ENCODE data around the gene ANXA4. TPM values are rescaled to one million over a fixed set of nuclear protein-coding genes. Genes with fewer than 3 reads are reported as not detected.
A peak's percentile ranks its signal among the peaks of the same experiment; 100 is the strongest.

ANXA4 gene
- total and polyA plus RNA-seq, 2 experiments from 2014 or later: 6.7 to 11.5 TPM

DNA sequence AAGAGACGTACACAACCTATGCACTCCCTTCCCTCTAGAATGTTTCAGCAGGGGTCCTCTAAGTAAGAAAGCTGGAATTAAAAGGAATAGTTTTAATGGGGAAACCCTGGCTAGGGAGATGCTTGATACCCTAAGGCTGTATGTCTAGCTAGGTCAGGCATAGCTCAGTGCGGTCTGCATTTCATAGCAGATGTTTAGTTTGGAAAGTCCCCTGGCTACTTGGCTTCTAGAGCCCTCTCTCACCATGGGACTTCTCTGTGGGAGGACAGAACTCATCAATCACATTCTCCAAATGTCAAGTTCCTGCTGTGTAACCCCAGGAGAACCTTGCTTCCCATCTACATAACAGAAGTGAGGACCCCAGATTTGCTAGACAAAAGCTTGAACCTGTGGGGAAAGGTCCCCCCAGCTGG is 24.1 kb upstream of the ANXA4 start:
- H3K27ac Mint-ChIP-seq: peak overlapping the region; percentile 84; the same call in 1 of the 2 replicates
- TF ChIP-seq NANOG (IDR thresholded peaks at IDR 0.05; ENCODE audit: borderline replicate concordance) (peak; percentile 61; the same call in 1 of the 2 replicates), JUNB (IDR thresholded peaks at IDR 0.05; ENCODE audit: unreplicated experiment) (no peak), STAT1 (IDR thresholded peaks at IDR 0.05; ENCODE audit: unreplicated experiment) (no peak), ZNF114 (CRISPR knock-in tag; IDR thresholded peaks at IDR 0.05) (0 out of 2 replicates have a peak, but pooled peaks have one; percentile 57)
- TF ChIP-seq, protein P1, sequence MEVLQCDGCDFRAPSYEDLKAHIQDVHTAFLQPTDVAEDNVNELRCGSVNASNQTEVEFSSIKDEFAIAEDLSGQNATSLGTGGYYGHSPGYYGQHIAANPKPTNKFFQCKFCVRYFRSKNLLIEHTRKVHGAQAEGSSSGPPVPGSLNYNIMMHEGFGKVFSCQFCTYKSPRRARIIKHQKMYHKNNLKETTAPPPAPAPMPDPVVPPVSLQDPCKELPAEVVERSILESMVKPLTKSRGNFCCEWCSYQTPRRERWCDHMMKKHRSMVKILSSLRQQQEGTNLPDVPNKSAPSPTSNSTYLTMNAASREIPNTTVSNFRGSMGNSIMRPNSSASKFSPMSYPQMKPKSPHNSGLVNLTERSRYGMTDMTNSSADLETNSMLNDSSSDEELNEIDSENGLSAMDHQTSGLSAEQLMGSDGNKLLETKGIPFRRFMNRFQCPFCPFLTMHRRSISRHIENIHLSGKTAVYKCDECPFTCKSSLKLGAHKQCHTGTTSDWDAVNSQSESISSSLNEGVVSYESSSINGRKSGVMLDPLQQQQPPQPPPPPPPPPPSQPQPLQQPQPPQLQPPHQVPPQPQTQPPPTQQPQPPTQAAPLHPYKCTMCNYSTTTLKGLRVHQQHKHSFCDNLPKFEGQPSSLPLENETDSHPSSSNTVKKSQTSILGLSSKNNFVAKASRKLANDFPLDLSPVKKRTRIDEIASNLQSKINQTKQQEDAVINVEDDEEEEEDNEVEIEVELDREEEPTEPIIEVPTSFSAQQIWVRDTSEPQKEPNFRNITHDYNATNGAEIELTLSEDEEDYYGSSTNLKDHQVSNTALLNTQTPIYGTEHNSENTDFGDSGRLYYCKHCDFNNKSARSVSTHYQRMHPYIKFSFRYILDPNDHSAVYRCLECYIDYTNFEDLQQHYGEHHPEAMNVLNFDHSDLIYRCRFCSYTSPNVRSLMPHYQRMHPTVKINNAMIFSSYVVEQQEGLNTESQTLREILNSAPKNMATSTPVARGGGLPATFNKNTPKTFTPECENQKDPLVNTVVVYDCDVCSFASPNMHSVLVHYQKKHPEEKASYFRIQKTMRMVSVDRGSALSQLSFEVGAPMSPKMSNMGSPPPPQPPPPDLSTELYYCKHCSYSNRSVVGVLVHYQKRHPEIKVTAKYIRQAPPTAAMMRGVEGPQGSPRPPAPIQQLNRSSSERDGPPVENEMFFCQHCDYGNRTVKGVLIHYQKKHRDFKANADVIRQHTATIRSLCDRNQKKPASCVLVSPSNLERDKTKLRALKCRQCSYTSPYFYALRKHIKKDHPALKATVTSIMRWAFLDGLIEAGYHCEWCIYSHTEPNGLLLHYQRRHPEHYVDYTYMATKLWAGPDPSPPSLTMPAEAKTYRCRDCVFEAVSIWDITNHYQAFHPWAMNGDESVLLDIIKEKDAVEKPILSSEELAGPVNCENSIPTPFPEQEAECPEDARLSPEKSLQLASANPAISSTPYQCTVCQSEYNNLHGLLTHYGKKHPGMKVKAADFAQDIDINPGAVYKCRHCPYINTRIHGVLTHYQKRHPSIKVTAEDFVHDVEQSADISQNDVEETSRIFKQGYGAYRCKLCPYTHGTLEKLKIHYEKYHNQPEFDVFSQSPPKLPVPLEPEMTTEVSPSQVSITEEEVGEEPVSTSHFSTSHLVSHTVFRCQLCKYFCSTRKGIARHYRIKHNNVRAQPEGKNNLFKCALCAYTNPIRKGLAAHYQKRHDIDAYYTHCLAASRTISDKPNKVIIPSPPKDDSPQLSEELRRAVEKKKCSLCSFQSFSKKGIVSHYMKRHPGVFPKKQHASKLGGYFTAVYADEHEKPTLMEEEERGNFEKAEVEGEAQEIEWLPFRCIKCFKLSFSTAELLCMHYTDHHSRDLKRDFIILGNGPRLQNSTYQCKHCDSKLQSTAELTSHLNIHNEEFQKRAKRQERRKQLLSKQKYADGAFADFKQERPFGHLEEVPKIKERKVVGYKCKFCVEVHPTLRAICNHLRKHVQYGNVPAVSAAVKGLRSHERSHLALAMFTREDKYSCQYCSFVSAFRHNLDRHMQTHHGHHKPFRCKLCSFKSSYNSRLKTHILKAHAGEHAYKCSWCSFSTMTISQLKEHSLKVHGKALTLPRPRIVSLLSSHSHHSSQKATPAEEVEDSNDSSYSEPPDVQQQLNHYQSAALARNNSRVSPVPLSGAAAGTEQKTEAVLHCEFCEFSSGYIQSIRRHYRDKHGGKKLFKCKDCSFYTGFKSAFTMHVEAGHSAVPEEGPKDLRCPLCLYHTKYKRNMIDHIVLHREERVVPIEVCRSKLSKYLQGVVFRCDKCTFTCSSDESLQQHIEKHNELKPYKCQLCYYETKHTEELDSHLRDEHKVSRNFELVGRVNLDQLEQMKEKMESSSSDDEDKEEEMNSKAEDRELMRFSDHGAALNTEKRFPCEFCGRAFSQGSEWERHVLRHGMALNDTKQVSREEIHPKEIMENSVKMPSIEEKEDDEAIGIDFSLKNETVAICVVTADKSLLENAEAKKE (CRISPR knock-in tag; IDR thresholded peaks at IDR 0.05): peak; percentile 96
- TF ChIP-seq, protein P2, sequence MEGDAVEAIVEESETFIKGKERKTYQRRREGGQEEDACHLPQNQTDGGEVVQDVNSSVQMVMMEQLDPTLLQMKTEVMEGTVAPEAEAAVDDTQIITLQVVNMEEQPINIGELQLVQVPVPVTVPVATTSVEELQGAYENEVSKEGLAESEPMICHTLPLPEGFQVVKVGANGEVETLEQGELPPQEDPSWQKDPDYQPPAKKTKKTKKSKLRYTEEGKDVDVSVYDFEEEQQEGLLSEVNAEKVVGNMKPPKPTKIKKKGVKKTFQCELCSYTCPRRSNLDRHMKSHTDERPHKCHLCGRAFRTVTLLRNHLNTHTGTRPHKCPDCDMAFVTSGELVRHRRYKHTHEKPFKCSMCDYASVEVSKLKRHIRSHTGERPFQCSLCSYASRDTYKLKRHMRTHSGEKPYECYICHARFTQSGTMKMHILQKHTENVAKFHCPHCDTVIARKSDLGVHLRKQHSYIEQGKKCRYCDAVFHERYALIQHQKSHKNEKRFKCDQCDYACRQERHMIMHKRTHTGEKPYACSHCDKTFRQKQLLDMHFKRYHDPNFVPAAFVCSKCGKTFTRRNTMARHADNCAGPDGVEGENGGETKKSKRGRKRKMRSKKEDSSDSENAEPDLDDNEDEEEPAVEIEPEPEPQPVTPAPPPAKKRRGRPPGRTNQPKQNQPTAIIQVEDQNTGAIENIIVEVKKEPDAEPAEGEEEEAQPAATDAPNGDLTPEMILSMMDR (conservative IDR thresholded peaks at IDR 0.05; ENCODE audit: low read depth in 2 of 2): no peak
- Histone ChIP-seq H2AFZ (no peak overlapping the region), H3K9me2 (ENCODE audit: insufficient read depth) (peaks cover 5% of the 10 kb centered on the region; the same call in 1 of the 2 replicates), H3K4me2 (peak overlapping the region; percentile 60), H3K27me3 (ENCODE audit: insufficient read depth) (no peaks in the 10 kb centered on the region), H3K4me1 (ENCODE audit: insufficient read depth) (peaks cover 38% of the 10 kb centered on the region), H3K36me3 (ENCODE audit: insufficient read depth) (no peaks in the 10 kb centered on the region), H3F3A (replicated peaks; ENCODE audit: low read depth) (peaks cover 6% of the 10 kb centered on the region; the same call in 1 of the 2 replicates), H4K20me1 (replicated peaks; ENCODE audit: insufficient read depth) (no peaks in the 10 kb centered on the region), H3K27ac (ENCODE audit: low read depth) (peak overlapping the region; percentile 86), H3K79me2 (replicated peaks; ENCODE audit: insufficient read depth) (no peaks in the 10 kb centered on the region), H3K4me3 (peak overlapping the region; percentile 11; the same call in 1 of the 2 replicates)
- ATAC-seq (peak; percentile 78), DNase-seq (ENCODE audit: low spot score) (peak; percentile 74)
- H3K9me3 Mint-ChIP-seq: no peaks in the 10 kb centered on the region; the same call in 2 of the 3 replicates
- H3K4me1 Mint-ChIP-seq: peaks cover 47% of the 10 kb centered on the region
- no peak overlapping the region for H3K4me3 Mint-ChIP-seq
- H3K27me3 Mint-ChIP-seq (ENCODE audit: insufficient read depth, low read depth, poor library complexity): peaks cover 2% of the 10 kb centered on the region
- no peaks in the 10 kb centered on the region for H3K36me3 Mint-ChIP-seq (ENCODE audit: low read depth)
